ENCODE measurements around the gene KCTD4. TPM values are rescaled to one million over a fixed set of nuclear protein-coding genes. Genes with fewer than 3 reads are reported as not detected.

Gene KCTD4
- total RNA-seq, result not detected

DNA sequence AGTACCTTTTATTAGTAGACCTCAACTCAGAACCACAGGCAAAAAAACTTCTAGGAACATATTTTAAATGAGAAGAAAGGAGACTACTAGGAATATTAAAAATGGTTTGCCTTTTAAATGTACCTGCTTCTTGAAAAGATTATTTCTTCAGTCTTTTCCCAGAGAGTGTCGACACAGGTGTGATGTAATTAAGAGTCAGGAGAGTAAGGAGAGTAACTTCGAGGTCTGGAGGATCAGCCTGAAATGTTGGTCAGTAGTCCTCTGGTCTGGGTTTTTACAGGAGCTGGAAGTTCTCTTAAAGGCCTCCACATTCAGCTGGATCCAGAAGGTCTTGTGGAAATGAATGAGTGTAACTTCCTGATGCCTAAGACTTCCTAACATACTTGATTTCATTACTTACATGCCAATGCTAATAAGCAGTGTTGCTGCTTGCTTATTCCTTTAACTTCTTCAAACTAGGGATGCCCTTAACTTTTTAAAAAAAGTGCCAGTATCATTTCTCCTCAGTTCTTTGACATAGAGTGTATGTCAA is at the start of gene KCTD4:
KCTD4 (minus strand) TSS at position 345 of the 532 bp plus-strand sequence. CDS start 6,478 bp downstream, outside the sequence.

Other genes with a start within 250 kb of the KCTD4 start
- gene NUFIP1, start 211.6 kb downstream of the KCTD4 start, total RNA-seq, result 1 to 10 TPM; 5.0 to 5.1 TPM
- gene GPALPP1, start 211.5 kb downstream of the KCTD4 start, total RNA-seq, result 10 to 100 TPM; 28.8 to 30.7 TPM
- 10 to 100 TPM; 15.5 to 16.3 TPM for gene GTF2F2, start 80.5 kb downstream of the KCTD4 start, total RNA-seq
- 1,000 to 10,000 TPM; 8,575 to 8,858 TPM for gene TPT1, start 140.1 kb upstream of the KCTD4 start, total RNA-seq
- gene SLC25A30, start 217.3 kb upstream of the KCTD4 start, total RNA-seq, result 10 to 100 TPM; 14.3 to 16.7 TPM

Data from activated naive CD4-positive, alpha-beta T cell treated with anti-CD3 and anti-CD28 coated beads, Interleukin-2, amount 10 ng/mL, durations not matched to agents 5 hours and 36 hours (primary cell).